ENCODE data around the gene FGD3. TPM values are rescaled to one million over a fixed set of nuclear protein-coding genes. Genes with fewer than 3 reads are reported as not detected.

The FGD3 gene
- total and polyA plus RNA-seq, 9 of the 15 experiments (the other 6 are each of a cell fraction or from before 2014, with no cell fraction given): 0.07 to 1.3 (median 0.29) TPM

- TF ChIP-seq, protein P1, sequence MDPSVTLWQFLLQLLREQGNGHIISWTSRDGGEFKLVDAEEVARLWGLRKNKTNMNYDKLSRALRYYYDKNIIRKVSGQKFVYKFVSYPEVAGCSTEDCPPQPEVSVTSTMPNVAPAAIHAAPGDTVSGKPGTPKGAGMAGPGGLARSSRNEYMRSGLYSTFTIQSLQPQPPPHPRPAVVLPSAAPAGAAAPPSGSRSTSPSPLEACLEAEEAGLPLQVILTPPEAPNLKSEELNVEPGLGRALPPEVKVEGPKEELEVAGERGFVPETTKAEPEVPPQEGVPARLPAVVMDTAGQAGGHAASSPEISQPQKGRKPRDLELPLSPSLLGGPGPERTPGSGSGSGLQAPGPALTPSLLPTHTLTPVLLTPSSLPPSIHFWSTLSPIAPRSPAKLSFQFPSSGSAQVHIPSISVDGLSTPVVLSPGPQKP (CRISPR knock-in tag; IDR thresholded peaks at IDR 0.05): no peak
- no peak for TF ChIP-seq THRAP3 (IDR thresholded peaks at IDR 0.05; ENCODE audit: borderline replicate concordance)
Measured at GRCh38 chr9:93032545-93032944, 85.2 kb downstream of the FGD3 start (continued).

DNA sequence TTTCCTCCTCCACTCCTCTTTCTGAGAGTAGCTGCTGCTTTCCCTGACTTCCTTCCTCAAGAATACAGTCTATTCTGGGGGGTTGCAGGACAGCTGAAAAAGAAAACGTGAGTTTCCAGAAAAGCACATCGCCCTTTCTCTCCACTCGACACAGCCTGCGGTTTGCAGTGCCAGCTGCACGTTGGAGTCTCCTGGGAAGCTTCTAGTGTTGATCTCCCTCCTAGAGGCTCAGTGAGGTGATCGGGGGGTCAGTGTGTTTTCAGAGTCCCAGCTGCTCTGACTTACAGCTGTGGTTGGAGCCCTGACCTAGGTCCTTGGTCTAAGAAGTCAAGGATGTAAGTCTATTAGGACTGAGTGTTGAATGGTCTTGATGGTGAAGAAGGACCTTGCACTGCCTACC lies 86.2 kb downstream of the FGD3 start:
- Histone ChIP-seq H3K9me1 (ENCODE audit: control insufficient read depth, insufficient read depth, low read length) (peaks cover 4% of the 10 kb centered on the region), H3K4me1 (replicated peaks in 1 of 2; ENCODE audit: control insufficient read depth in 2 of 2, insufficient read depth in 2 of 2, low read length in 2 of 2) (peaks cover 0 to 43% of the 10 kb centered on the region in 2 experiments; a peak in 2 of 5 replicates), H3K4me2 (ENCODE audit: insufficient read depth, low read length) (no peak overlapping the region), H3K79me2 (ENCODE audit: control insufficient read depth, insufficient read depth, low read length) (no peaks in the 10 kb centered on the region), H4K20me1 (replicated peaks; ENCODE audit: control insufficient read depth, insufficient read depth, low read length) (no peaks in the 10 kb centered on the region), H3K4me3 (no peak overlapping the region), H2AFZ (ENCODE audit: low read depth, low read length) (no peak overlapping the region), H3K27me3 (ENCODE audit: control insufficient read depth in 2 of 2, insufficient read depth in 2 of 2, low read length in 2 of 2) (peaks cover 12 to 53% of the 10 kb centered on the region in 2 experiments; a peak in 4 of 5 replicates), H3K9me3 (replicated peaks; ENCODE audit: control insufficient read depth, insufficient read depth, low read depth, low read length) (no peaks in the 10 kb centered on the region), H3K27ac (ENCODE audit: extremely low read depth, low read depth, low read length) (no peak overlapping the region), H3K9ac (ENCODE audit: insufficient read depth in 1 of 2, low read depth in 2 of 2, low read length in 2 of 2) (no peak overlapping the region), H3K36me3 (ENCODE audit: control insufficient read depth, insufficient read depth, low read length) (no peaks in the 10 kb centered on the region)
- DNase-seq (ENCODE audit: extremely low read depth in 1 of 4, low spot score in 3 of 4) (no peak), FAIRE-seq (no peak), ATAC-seq (no peak)
- ChIA-PET POLR2A (interaction anchor here (1.4 kb wide), 1 partner anchor 31 kb away, joined by 4 read pairs; no protein-coding TSS in a partner anchor), CTCF (ENCODE audit: low intra/inter-chr PET ratio) (no interaction called here)
- no TSS peak for BruUV-seq (replicated peaks)
- in situ Hi-C loops (cut with MboI): no loop called here
- WGBS (ENCODE audit: insufficient coverage, low coverage, missing lambda C conversion rate): 6% methylated on average over 6 of the region's 6 CpGs
- intact Hi-C loops (cut with micrococcal nuclease): no loop called here
- TF ChIP-seq, protein P2, sequence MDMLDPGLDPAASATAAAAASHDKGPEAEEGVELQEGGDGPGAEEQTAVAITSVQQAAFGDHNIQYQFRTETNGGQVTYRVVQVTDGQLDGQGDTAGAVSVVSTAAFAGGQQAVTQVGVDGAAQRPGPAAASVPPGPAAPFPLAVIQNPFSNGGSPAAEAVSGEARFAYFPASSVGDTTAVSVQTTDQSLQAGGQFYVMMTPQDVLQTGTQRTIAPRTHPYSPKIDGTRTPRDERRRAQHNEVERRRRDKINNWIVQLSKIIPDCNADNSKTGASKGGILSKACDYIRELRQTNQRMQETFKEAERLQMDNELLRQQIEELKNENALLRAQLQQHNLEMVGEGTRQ (CRISPR knock-in tag; IDR thresholded peaks at IDR 0.05): no peak
- TF ChIP-seq POLR2G (IDR thresholded peaks at IDR 0.05; ENCODE audit: low read depth, low read length): no peak
- no peak for TF ChIP-seq ETV6 (IDR thresholded peaks at IDR 0.05; ENCODE audit: borderline replicate concordance in 1 of 2, low read depth in 2 of 2, low read length in 1 of 2)
- no peak for TF ChIP-seq ETV6 (CRISPR knock-in tag; IDR thresholded peaks at IDR 0.05; ENCODE audit: borderline replicate concordance)
- TF ChIP-seq ZNF3 (CRISPR knock-in tag; IDR thresholded peaks at IDR 0.05): no peak
- TF ChIP-seq IRF2 (CRISPR knock-in tag; IDR thresholded peaks at IDR 0.05): no peak
- no peak for TF ChIP-seq NELFE (IDR thresholded peaks at IDR 0.05; ENCODE audit: insufficient read depth, insufficient read length)
- TF ChIP-seq ZNF740 (CRISPR knock-in tag; IDR thresholded peaks at IDR 0.05): no peak
- no peak for TF ChIP-seq ZNF740 (tag; IDR thresholded peaks at IDR 0.05)
- no peak for TF ChIP-seq ARID3B (CRISPR knock-in tag; IDR thresholded peaks at IDR 0.05; ENCODE audit: borderline replicate concordance)
- no peak for TF ChIP-seq ZNF12 (CRISPR knock-in tag; IDR thresholded peaks at IDR 0.05)

All from K562 (cell line).